Endothelial cell of umbilical vein (primary cell): ENCODE results near the gene AKNA. TPM values are rescaled to one million over a fixed set of nuclear protein-coding genes. Genes with fewer than 3 reads are reported as not detected.

Experiments
- BruUV-seq: library from RNA; stranded (reverse); fragments of 400-500 nt; replicated peaks from 2 replicates; lab custom pipeline; 2021; lab: Mats Ljungman, UMichigan
- CTCF ChIA-PET: fragments of 300-600, 350-600 bp; sonication (Branson Sonifier 250); formaldehyde crosslinking; loops from one replicate; lab custom pipeline; 2021; ENCODE audit warnings: antibody characterized with exemption, inconsistent platforms; lab: Charles Lee
- POLR2A ChIA-PET: fragments of 300-600, 350-600 bp; sonication (Branson Sonifier 250); formaldehyde crosslinking; loops from one replicate; lab custom pipeline; 2021; ENCODE audit warnings: antibody characterized with exemption, inconsistent platforms; lab: Charles Lee
- DNase-seq: peaks from one replicate; pipeline ENCODE4 v3.0.0-alpha.2; 2011; ENCODE audit warnings: low read depth, low spot score
- FAIRE-seq: peaks from 2 replicates; lab custom pipeline; 2011; peaks lifted over from hg19 to GRCh38; lab: Jason Lieb, UNC
- H2AFZ ChIP-seq: 2 replicates; pipeline ENCODE4 v1.6.0; 2012; ENCODE audit warnings: low read depth, low read length, control low read depth, inconsistent platforms
- H3K27ac ChIP-seq: 2 replicates; pipeline ENCODE4 v1.5.1; 2011; ENCODE audit warnings: low read depth, mild to moderate bottlenecking, control low read depth, low read length, moderate library complexity; ENCODE audit not compliant: insufficient read depth
- H3K27me3 ChIP-seq, 2 experiments: 2 replicates each; pipeline versions ENCODE4 v1.6.0 to v1.6.1; 2011; ENCODE audit warnings: low read length in 2 of 2, mixed read lengths in 1 of 2; ENCODE audit not compliant: control insufficient read depth in 2 of 2, insufficient read depth in 2 of 2
- H3K36me3 ChIP-seq, 2 experiments: 2 replicates in 1 of 2; 3 replicates in 1 of 2; pipeline ENCODE4 v1.5.1; 2011; ENCODE audit warnings: low read length in 2 of 2, mild to moderate bottlenecking in 1 of 2, moderate library complexity in 1 of 2; ENCODE audit not compliant: control insufficient read depth in 2 of 2, insufficient read depth in 2 of 2; ENCODE audit errors: extremely low read depth in 1 of 2
- H3K4me1 ChIP-seq: 3 replicates; pipeline ENCODE4 v1.5.1; 2011; ENCODE audit warnings: mild to moderate bottlenecking, low read length; ENCODE audit not compliant: control insufficient read depth, insufficient read depth; ENCODE audit errors: extremely low read depth
- H3K4me2 ChIP-seq: 2 replicates; pipeline ENCODE4 v1.6.1; 2011; ENCODE audit warnings: low read length, control low read depth, mixed read lengths; ENCODE audit not compliant: insufficient read depth
- H3K4me3 ChIP-seq, 3 experiments: fragments of 200-600 bp in 1 of 3; sonication (generic), shearing (Covaris generic) in 1 of 3; replicated peaks in 1 of 3; 2 replicates each; pipeline ENCODE4 v1.5.1; 2011 to 2016; ENCODE audit warnings: control low read depth in 3 of 3, low read length in 3 of 3, mild to moderate bottlenecking in 2 of 3, inconsistent platforms in 1 of 3, low read depth in 1 of 3, moderate library complexity in 1 of 3; ENCODE audit not compliant: insufficient read depth in 1 of 3
- H3K79me2 ChIP-seq: 2 replicates; pipeline ENCODE4 v1.6.0; 2012; ENCODE audit warnings: low read length, inconsistent platforms; ENCODE audit not compliant: control insufficient read depth, insufficient read depth
- H3K9ac ChIP-seq: replicated peaks from 2 replicates; pipeline ENCODE3; 2011; ENCODE audit warnings: low read length, control low read depth; ENCODE audit not compliant: insufficient read depth; ENCODE audit errors: extremely low read depth
- H3K9me1 ChIP-seq: replicated peaks from 3 replicates; pipeline ENCODE4 v1.6.0; 2011; ENCODE audit warnings: mild to moderate bottlenecking, low read length; ENCODE audit not compliant: control insufficient read depth, insufficient read depth; ENCODE audit errors: extremely low read depth
- H3K9me3 ChIP-seq: replicated peaks from 2 replicates; pipeline ENCODE4 v1.5.1; 2012; ENCODE audit warnings: low read length, inconsistent platforms; ENCODE audit not compliant: control insufficient read depth, insufficient read depth
- H4K20me1 ChIP-seq: replicated peaks from 2 replicates; pipeline ENCODE3; 2011; ENCODE audit warnings: mild to moderate bottlenecking, low read length; ENCODE audit not compliant: control insufficient read depth, insufficient read depth; ENCODE audit errors: extremely low read depth
- CTCF ChIP-seq, 2 donors: IDR thresholded peaks; 1 replicate in 1 of 2; 2 replicates in 1 of 2; pipeline ENCODE4 v1.5.1; 2011; ENCODE audit warnings: low read length in 2 of 2, mild to moderate bottlenecking in 2 of 2, moderate library complexity in 2 of 2, control low read depth in 1 of 2, inconsistent platforms in 1 of 2, low read depth in 1 of 2; ENCODE audit not compliant: insufficient read depth in 1 of 2; ENCODE audit errors: extremely low read depth in 1 of 2
- EZH2 ChIP-seq: IDR thresholded peaks from 2 replicates; pipeline ENCODE4 v1.6.1; 2012; ENCODE audit warnings: borderline replicate concordance, low read depth, mild to moderate bottlenecking, moderate library complexity, low read length, inconsistent platforms; ENCODE audit not compliant: severe bottlenecking
- FOS ChIP-seq: IDR thresholded peaks from 2 replicates; pipeline ENCODE4 v1.6.1; 2011; ENCODE audit warnings: mild to moderate bottlenecking, low read length, moderate library complexity, borderline replicate concordance; ENCODE audit not compliant: insufficient read depth
- GATA2 ChIP-seq: IDR thresholded peaks from 2 replicates; pipeline ENCODE4 v1.7.0; 2011; ENCODE audit warnings: low read depth, mild to moderate bottlenecking, moderate library complexity, mixed read lengths, low read length; ENCODE audit not compliant: insufficient read length, insufficient read depth
- JUN ChIP-seq: IDR thresholded peaks from 2 replicates; pipeline ENCODE4 v1.6.1; 2011; ENCODE audit warnings: borderline replicate concordance, low read depth; ENCODE audit not compliant: insufficient read length, insufficient read depth
- MAX ChIP-seq: IDR thresholded peaks from 2 replicates; pipeline ENCODE4 v1.6.1; 2011; ENCODE audit not compliant: insufficient read depth, insufficient read length
- MYC ChIP-seq: IDR thresholded peaks from one replicate; pipeline ENCODE4 v1.6.1; 2011; ENCODE audit warnings: mild to moderate bottlenecking, low read depth, low read length
- POLR2A ChIP-seq: IDR thresholded peaks from 2 replicates; pipeline ENCODE4 v1.6.1; 2012; ENCODE audit warnings: low read depth, mild to moderate bottlenecking, control low read depth, low read length
- POLR2AphosphoS5 ChIP-seq: IDR thresholded peaks from 2 replicates; pipeline ENCODE4 v1.6.1; 2012; ENCODE audit warnings: low read depth, mild to moderate bottlenecking, control low read depth, low read length, moderate library complexity; ENCODE audit not compliant: insufficient read depth
- dilution Hi-C: fragments of 300-500 bp; cut with MboI; formaldehyde crosslinking; loops from one replicate; pipeline ENCODE4 v1.15.0; 2019; ENCODE audit warnings: low sequenced_read_pairs; ENCODE audit not compliant: extremely low pct_ligation_motif_present
- intact Hi-C: fragments of 100-400 bp; cut with micrococcal nuclease; formaldehyde crosslinking; loops from one replicate; pipeline ENCODE4 v1.10.0; 2022
- polyA plus RNA-seq, 4 experiments: library from polyadenylated mRNA; depleted of rRNA in 3 of 4; stranded (reverse) in 3 of 4; unstranded in 1 of 4; fragments of >200 nt; gene quantifications; 2 replicates each; pipeline versions ENCODE4 v1.2.1 to v1.2.3, GENCODE V29; 2011 to 2012; ENCODE audit warnings: missing spikeins in 1 of 4
- total RNA-seq: library from RNA; stranded (reverse); gene quantifications from 2 replicates; pipeline ENCODE4 v1.2.3, GENCODE V29; 2021

AKNA gene
- total and polyA plus RNA-seq, 2 donors (not counting 3 experiments of a cell fraction or from before 2014, with no cell fraction given), result 11.3 to 22.4 TPM

GRCh38 chr9:114311571-114312512, 75.9 kb downstream of the AKNA start:
- H3K79me2 ChIP-seq, result no peaks in the 10 kb centered on the region
- H3K4me3 ChIP-seq, result no peak overlapping the region
- H3K9me3 ChIP-seq, result no peaks in the 10 kb centered on the region
- no peak overlapping the region for H3K27ac ChIP-seq
- no peak for TF ChIP-seq GATA2
- TF ChIP-seq CTCF (IDR thresholded peaks at IDR 0.05; ENCODE audit: extremely low read depth in 1 of 2, insufficient read depth in 1 of 2, low read depth in 1 of 2, low read length in 2 of 2), result no peak
- TF ChIP-seq EZH2, result no peak
- TF ChIP-seq FOS, result no peak
- no peak for TF ChIP-seq MAX
- TF ChIP-seq POLR2A, result no peak
- TF ChIP-seq POLR2AphosphoS5, result no peak
- no peak for TF ChIP-seq MYC
- TF ChIP-seq JUN, result no peak
- no peak overlapping the region for H3K9ac ChIP-seq
- no peaks in the 10 kb centered on the region for H4K20me1 ChIP-seq
- intact Hi-C loops (no loop called here), dilution Hi-C loops (no loop called here)
- no peaks in the 10 kb centered on the region for H3K9me1 ChIP-seq
- no peak overlapping the region for H2AFZ ChIP-seq
- TSS peak; percentile 56 for BruUV-seq
- FAIRE-seq (no peak), DNase-seq (no peak)
- H3K4me2 ChIP-seq, result no peak overlapping the region
- H3K4me1 ChIP-seq, result no peaks in the 10 kb centered on the region
- peaks cover 0 to 7% of the 10 kb centered on the region in 2 experiments for H3K36me3 ChIP-seq
- POLR2A ChIA-PET, result no interaction called here
- H3K27me3 ChIP-seq, result peaks cover 0 to under 1% of the 10 kb centered on the region in 2 experiments
- CTCF ChIA-PET, result no interaction called here
